B cell (primary cell): ENCODE results near the gene MGME1. TPM values are rescaled to one million over a fixed set of nuclear protein-coding genes. Genes with fewer than 3 reads are reported as not detected.

ENCODE experiments used
- ATAC-seq: fragments of 200-7000 bp; cut with Tn5 transposase; one replicate; pipeline ENCODE4 v1.10.0; 2021; ENCODE audit warnings: low read depth, mild to moderate bottlenecking, moderate number of reproducible peaks, moderate library complexity
- CTCF ChIA-PET: fragments of 350-600 bp; sonication (Branson Sonifier 250); formaldehyde crosslinking; loops from one replicate; lab custom pipeline; 2021; ENCODE audit warnings: antibody characterized with exemption, inconsistent platforms; lab: Charles Lee
- POLR2A ChIA-PET: fragments of 350-600 bp; sonication (Branson Sonifier 250); formaldehyde crosslinking; loops from one replicate; lab custom pipeline; 2021; ENCODE audit warnings: antibody characterized with exemption; lab: Charles Lee
- DNase-seq: peaks from one replicate; pipeline ENCODE4 v3.0.0; 2013
- H2AFZ ChIP-seq: 2 replicates; pipeline ENCODE4 v1.6.1; 2012; ENCODE audit warnings: mild to moderate bottlenecking, low read depth, low read length; ENCODE audit not compliant: insufficient read depth, poor library complexity, severe bottlenecking
- H3K27ac ChIP-seq, 2 donors: 1 replicate in 1 of 2; 2 replicates in 1 of 2; pipeline ENCODE4 v1.5.1; 2012 to 2013; ENCODE audit warnings: low read length in 2 of 2, mild to moderate bottlenecking in 2 of 2, moderate library complexity in 1 of 2
- H3K27me3 ChIP-seq, 4 experiments: fragments of 200-600 bp in 1 of 4; sonication (generic) in 1 of 4; replicated peaks in 1 of 4; 1 replicate in 2 of 4; 2 replicates in 2 of 4; pipeline versions ENCODE4 v1.6.1 to v1.7.0; 2013 to 2016; ENCODE audit warnings: low read length in 3 of 4, mild to moderate bottlenecking in 2 of 4, mixed read lengths in 1 of 4, moderate library complexity in 1 of 4; ENCODE audit not compliant: insufficient read depth in 4 of 4, control insufficient read depth in 3 of 4; ENCODE audit errors: control extremely low read depth in 1 of 4
- H3K36me3 ChIP-seq, 2 experiments: replicated peaks in 1 of 2; 1 replicate in 1 of 2; 2 replicates in 1 of 2; pipeline versions ENCODE4 v1.6.1 to v1.7.1; 2013; ENCODE audit warnings: low read length in 1 of 2; ENCODE audit not compliant: insufficient read depth in 2 of 2, control insufficient read depth in 1 of 2; ENCODE audit errors: control extremely low read depth in 1 of 2, extremely low read depth in 1 of 2
- H3K4me1 ChIP-seq, 2 donors: fragments of 200-600 bp in 1 of 2; sonication (generic) in 1 of 2; 1 replicate in 1 of 2; 2 replicates in 1 of 2; pipeline versions ENCODE4 v1.5.1 to v1.6.1; 2013 to 2017; ENCODE audit warnings: low read length in 2 of 2; ENCODE audit not compliant: control insufficient read depth in 2 of 2, insufficient read depth in 2 of 2
- H3K4me2 ChIP-seq: replicated peaks from 2 replicates; pipeline ENCODE3; 2012; ENCODE audit warnings: mild to moderate bottlenecking, low read depth, low read length; ENCODE audit not compliant: poor library complexity, severe bottlenecking
- H3K4me3 ChIP-seq, 5 experiments: fragments of 200-600 bp in 1 of 5; sonication (generic) in 1 of 5; 1 replicate in 3 of 5; 2 replicates in 2 of 5; pipeline versions ENCODE4 v1.5.1 to v1.7.0; 2011 to 2016; ENCODE audit warnings: low read length in 4 of 5, mild to moderate bottlenecking in 4 of 5, low read depth in 2 of 5, control low read depth in 1 of 5, moderate library complexity in 1 of 5; ENCODE audit not compliant: insufficient read depth in 1 of 5; ENCODE audit errors: control extremely low read depth in 1 of 5, extremely low read depth in 1 of 5
- H3K79me2 ChIP-seq: fragments of 200-600 bp; sonication (generic); one replicate; pipeline ENCODE4 v1.6.0; 2016; ENCODE audit warnings: low read length; ENCODE audit not compliant: control insufficient read depth, insufficient read depth
- H3K9ac ChIP-seq: fragments of 200-600 bp; sonication (generic); 2 replicates; pipeline ENCODE4 v1.6.1; 2017; ENCODE audit warnings: mild to moderate bottlenecking, low read length, moderate library complexity
- H3K9me3 ChIP-seq, 3 donors: one replicate each; pipeline versions ENCODE4 v1.6.1 to v1.7.1; 2013; ENCODE audit warnings: low read length in 2 of 3; ENCODE audit not compliant: control insufficient read depth in 2 of 3, insufficient read depth in 1 of 3; ENCODE audit errors: control extremely low read depth in 1 of 3
- H4K20me1 ChIP-seq: 2 replicates; pipeline ENCODE4 v1.6.0; 2012; ENCODE audit warnings: mild to moderate bottlenecking, low read length; ENCODE audit not compliant: insufficient read depth, control insufficient read depth, poor library complexity, severe bottlenecking
- H3K27ac Mint-ChIP-seq: one replicate; pipeline ENCODE4 v1.8.0; 2021; ENCODE audit warnings: mixed read lengths
- H3K27me3 Mint-ChIP-seq: one replicate; pipeline ENCODE4 v1.8.0; 2021; ENCODE audit warnings: mixed read lengths
- H3K4me1 Mint-ChIP-seq: one replicate; pipeline ENCODE4 v1.8.0; 2021; ENCODE audit warnings: mixed read lengths
- H3K4me3 Mint-ChIP-seq: one replicate; pipeline ENCODE4 v1.8.0; 2021; ENCODE audit warnings: mixed read lengths
- H3K9me3 Mint-ChIP-seq: one replicate; pipeline ENCODE4 v1.8.0; 2022; ENCODE audit warnings: mixed read lengths; ENCODE audit not compliant: insufficient read depth
- EZH2 ChIP-seq: IDR thresholded peaks from 2 replicates; pipeline ENCODE4 v1.6.1; 2012; ENCODE audit warnings: borderline replicate concordance, low read depth, mild to moderate bottlenecking, moderate library complexity, low read length; ENCODE audit not compliant: insufficient read depth, poor library complexity, severe bottlenecking
- WGBS: methylation state at CpG from one replicate; pipeline ENCODE4 v1.1.5; 2013; ENCODE audit warnings: missing lambda C conversion rate; ENCODE audit not compliant: insufficient coverage; 5-methylcytosine and 5-hydroxymethylcytosine counted together
- intact Hi-C: fragments of 100-400 bp; cut with micrococcal nuclease; formaldehyde crosslinking; loops from one replicate; pipeline ENCODE4 v1.10.0; 2022
- polyA plus RNA-seq: library from polyadenylated mRNA; depleted of rRNA; stranded (reverse); fragments of >200 nt; gene quantifications from 2 replicates; pipeline ENCODE4 v1.2.3, GENCODE V29; 2012
- total RNA-seq, 2 donors: library from RNA; stranded (reverse); fragments of 120-200 nt in 1 of 2; gene quantifications; 1 replicate in 1 of 2; 2 replicates in 1 of 2; pipeline versions ENCODE4 v1.2.3 to v1.2.4, GENCODE V29; 2013 to 2022
- TF ChIP-seq, protein P1 (sequence below): fragments of 200-600 bp; IDR thresholded peaks from one replicate; pipeline ENCODE4 v1.8.0; 2022; ENCODE audit warnings: antibody characterized with exemption, mild to moderate bottlenecking

Gene MGME1
- total and polyA plus RNA-seq, 2 donors (not counting 1 experiment from before 2014, with no cell fraction given) = 29.8 to 33.2 TPM

DNA sequence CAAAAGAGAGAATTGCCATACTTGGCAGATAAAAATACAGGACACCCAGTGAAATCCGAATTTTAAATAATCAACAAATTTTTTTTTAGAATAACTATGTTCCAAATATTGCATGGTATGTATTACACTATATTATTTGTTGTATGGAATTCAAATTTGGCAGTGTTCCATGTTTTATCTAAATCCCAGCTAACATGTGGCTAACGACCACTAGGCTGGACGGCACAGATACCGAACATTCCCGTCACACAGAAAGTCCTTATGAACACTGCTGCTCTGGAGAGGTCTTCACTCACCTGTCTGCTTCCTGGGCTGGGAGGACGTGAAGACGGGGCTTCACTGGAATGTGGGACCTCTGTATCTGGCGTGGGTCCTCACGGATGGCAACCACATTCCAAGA is 33.1 kb upstream of the MGME1 start:
- Mint-ChIP-seq H3K27ac (no peak overlapping the region), H3K27me3 (no peaks in the 10 kb centered on the region), H3K9me3 (no peaks in the 10 kb centered on the region), H3K4me3 (no peak overlapping the region), H3K4me1 (peaks cover 20% of the 10 kb centered on the region)
- Histone ChIP-seq H3K27ac (no peak overlapping the region), H3K4me2 (no peak overlapping the region), H3K27me3 (no peaks in the 10 kb centered on the region), H3K9me3 (peaks cover 0 to 5% (median 0%) of the 10 kb centered on the region in 3 donors), H3K9ac (no peak overlapping the region), H3K4me1 (peaks cover 11 to 12% of the 10 kb centered on the region in 2 donors), H3K79me2 (no peaks in the 10 kb centered on the region), H3K4me3 (no peak overlapping the region), H3K36me3 (peaks cover 0 to 2% of the 10 kb centered on the region in 2 experiments), H2AFZ (no peak overlapping the region), H4K20me1 (no peaks in the 10 kb centered on the region)
- ATAC-seq (no peak), DNase-seq (no peak)
- ChIA-PET CTCF (interaction anchor here (1.0 to 1.8 kb wide), 4 partner anchors 31 to 430 kb away, joined by 3 to 5 read pairs (median 4); partner anchors contain the start of gene RRBP1), POLR2A (no interaction called here)
- TF ChIP-seq, protein P1, sequence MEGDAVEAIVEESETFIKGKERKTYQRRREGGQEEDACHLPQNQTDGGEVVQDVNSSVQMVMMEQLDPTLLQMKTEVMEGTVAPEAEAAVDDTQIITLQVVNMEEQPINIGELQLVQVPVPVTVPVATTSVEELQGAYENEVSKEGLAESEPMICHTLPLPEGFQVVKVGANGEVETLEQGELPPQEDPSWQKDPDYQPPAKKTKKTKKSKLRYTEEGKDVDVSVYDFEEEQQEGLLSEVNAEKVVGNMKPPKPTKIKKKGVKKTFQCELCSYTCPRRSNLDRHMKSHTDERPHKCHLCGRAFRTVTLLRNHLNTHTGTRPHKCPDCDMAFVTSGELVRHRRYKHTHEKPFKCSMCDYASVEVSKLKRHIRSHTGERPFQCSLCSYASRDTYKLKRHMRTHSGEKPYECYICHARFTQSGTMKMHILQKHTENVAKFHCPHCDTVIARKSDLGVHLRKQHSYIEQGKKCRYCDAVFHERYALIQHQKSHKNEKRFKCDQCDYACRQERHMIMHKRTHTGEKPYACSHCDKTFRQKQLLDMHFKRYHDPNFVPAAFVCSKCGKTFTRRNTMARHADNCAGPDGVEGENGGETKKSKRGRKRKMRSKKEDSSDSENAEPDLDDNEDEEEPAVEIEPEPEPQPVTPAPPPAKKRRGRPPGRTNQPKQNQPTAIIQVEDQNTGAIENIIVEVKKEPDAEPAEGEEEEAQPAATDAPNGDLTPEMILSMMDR = no peak
- TF ChIP-seq EZH2 = no peak
- 93% methylated on average over 8 of the region's 9 CpGs for WGBS
- intact Hi-C loops = no loop called here

DNA sequence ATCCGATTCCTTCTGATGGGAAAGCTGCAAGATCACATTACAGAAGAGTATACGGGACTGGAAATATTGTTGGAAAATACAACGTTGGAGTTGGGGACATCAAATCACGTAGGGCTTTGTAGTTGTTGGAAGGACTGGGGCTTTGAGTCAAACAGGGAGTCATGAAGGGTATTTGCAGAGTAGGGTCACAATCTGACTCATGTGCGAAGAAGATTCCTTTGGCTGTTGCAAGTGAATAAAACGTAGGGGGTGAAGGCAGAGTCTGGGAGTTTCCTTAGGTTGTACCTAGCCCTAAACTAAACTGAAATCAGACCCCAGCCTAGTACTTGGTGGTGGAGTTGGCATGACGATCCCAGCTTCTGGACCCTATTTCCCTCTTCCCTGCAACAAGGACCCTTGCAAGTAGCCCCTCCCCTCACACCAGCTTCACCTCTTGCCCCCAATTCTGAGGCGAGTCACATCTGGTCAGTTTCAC is 32.5 kb upstream of the MGME1 start:
- ChIA-PET CTCF (interaction anchor here (1.0 to 3.0 kb wide), 5 partner anchors 26 to 254 kb away, joined by 3 to 31 read pairs (median 3); partner anchors contain the start of genes MGME1, RRBP1 and SNX5), POLR2A (no interaction called here)
- DNase-seq = no peak
- TF ChIP-seq, protein P1 = no peak
- TF ChIP-seq EZH2 = no peak
- peaks cover 20% of the 10 kb centered on the region for H3K4me1 Mint-ChIP-seq
- H3K4me3 Mint-ChIP-seq = no peak overlapping the region
- no peaks in the 10 kb centered on the region for H3K79me2 ChIP-seq
- H3K4me2 ChIP-seq = no peak overlapping the region
- intact Hi-C loops = no loop called here
- peaks cover 11 to 12% of the 10 kb centered on the region in 2 donors for H3K4me1 ChIP-seq
- WGBS = 91% methylated on average over 6 of the region's 8 CpGs
- H3K27ac ChIP-seq = no peak overlapping the region
- peaks cover 0 to 4% (median 0%) of the 10 kb centered on the region in 3 donors for H3K9me3 ChIP-seq
- H3K4me3 ChIP-seq = no peak overlapping the region
- H3K27me3 ChIP-seq = no peaks in the 10 kb centered on the region
- no peaks in the 10 kb centered on the region for H3K9me3 Mint-ChIP-seq
- H2AFZ ChIP-seq = no peak overlapping the region
- H3K36me3 ChIP-seq = peaks cover 0 to 7% of the 10 kb centered on the region in 2 experiments
- ATAC-seq = no peak
- no peak overlapping the region for H3K27ac Mint-ChIP-seq
- H4K20me1 ChIP-seq = no peaks in the 10 kb centered on the region
- H3K9ac ChIP-seq = no peak overlapping the region
- no peaks in the 10 kb centered on the region for H3K27me3 Mint-ChIP-seq
